PFSK-1 (cell line): Measurements from ENCODE around the gene KASH5.

Experiments used
- FOXP2 ChIP-seq: optimal IDR thresholded peaks from 2 replicates; pipeline ENCODE3; 2011; ENCODE audit warnings: borderline replicate concordance, control low read depth, inconsistent platforms; ENCODE audit not compliant: insufficient read depth; ENCODE audit errors: extremely low read length, extremely low read depth
- POLR2AphosphoS5 ChIP-seq: IDR thresholded peaks from 2 replicates; pipeline ENCODE4 v1.6.1; 2012; ENCODE audit warnings: low read depth, mild to moderate bottlenecking, control low read depth, low read length, moderate library complexity
- SIN3A ChIP-seq: IDR thresholded peaks from 2 replicates; pipeline ENCODE4 v1.6.1; 2012; ENCODE audit warnings: mild to moderate bottlenecking, low read length, moderate library complexity, borderline replicate concordance; ENCODE audit not compliant: insufficient read depth
- TAF1 ChIP-seq: IDR thresholded peaks from 2 replicates; pipeline ENCODE4 v1.6.1; 2012; ENCODE audit warnings: low read length, control low read depth, borderline replicate concordance; ENCODE audit not compliant: insufficient read depth
- TF ChIP-seq, protein P1 (sequence below), 2 experiments: IDR thresholded peaks; 2 replicates each; pipeline versions ENCODE4 v1.6.1 to v1.8.0; 2011 to 2012; ENCODE audit warnings: low read depth in 2 of 2, low read length in 2 of 2, control low read depth in 1 of 2, inconsistent platforms in 1 of 2, mild to moderate bottlenecking in 1 of 2, moderate library complexity in 1 of 2; ENCODE audit not compliant: insufficient read depth in 1 of 2

Gene KASH5

DNA sequence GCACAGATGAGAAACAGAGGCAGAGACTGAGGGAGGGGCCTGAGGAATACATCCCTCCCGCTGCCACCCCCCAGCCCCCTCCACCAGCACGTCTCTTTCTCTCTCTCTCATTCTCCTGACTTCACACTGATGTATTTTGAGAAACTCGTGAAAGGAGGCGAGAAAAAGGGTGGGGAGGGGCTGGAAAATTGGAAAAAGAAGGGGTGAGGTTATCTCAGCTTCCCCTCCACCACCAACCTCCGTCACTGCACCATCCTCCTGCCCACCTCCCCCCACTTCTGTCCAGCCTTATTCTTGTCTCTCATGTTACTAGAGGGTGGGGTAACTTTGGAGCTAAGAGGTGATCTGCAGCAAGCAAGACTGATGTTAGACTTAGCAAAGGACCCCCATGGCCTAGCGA is 51.8 kb downstream of the KASH5 start:
- TF ChIP-seq TAF1 (no peak), FOXP2 (no peak), SIN3A (no peak), POLR2AphosphoS5 (no peak)
- TF ChIP-seq, protein P1, sequence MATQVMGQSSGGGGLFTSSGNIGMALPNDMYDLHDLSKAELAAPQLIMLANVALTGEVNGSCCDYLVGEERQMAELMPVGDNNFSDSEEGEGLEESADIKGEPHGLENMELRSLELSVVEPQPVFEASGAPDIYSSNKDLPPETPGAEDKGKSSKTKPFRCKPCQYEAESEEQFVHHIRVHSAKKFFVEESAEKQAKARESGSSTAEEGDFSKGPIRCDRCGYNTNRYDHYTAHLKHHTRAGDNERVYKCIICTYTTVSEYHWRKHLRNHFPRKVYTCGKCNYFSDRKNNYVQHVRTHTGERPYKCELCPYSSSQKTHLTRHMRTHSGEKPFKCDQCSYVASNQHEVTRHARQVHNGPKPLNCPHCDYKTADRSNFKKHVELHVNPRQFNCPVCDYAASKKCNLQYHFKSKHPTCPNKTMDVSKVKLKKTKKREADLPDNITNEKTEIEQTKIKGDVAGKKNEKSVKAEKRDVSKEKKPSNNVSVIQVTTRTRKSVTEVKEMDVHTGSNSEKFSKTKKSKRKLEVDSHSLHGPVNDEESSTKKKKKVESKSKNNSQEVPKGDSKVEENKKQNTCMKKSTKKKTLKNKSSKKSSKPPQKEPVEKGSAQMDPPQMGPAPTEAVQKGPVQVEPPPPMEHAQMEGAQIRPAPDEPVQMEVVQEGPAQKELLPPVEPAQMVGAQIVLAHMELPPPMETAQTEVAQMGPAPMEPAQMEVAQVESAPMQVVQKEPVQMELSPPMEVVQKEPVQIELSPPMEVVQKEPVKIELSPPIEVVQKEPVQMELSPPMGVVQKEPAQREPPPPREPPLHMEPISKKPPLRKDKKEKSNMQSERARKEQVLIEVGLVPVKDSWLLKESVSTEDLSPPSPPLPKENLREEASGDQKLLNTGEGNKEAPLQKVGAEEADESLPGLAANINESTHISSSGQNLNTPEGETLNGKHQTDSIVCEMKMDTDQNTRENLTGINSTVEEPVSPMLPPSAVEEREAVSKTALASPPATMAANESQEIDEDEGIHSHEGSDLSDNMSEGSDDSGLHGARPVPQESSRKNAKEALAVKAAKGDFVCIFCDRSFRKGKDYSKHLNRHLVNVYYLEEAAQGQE (IDR thresholded peaks at IDR 0.05; ENCODE audit: insufficient read depth in 1 of 2, low read depth in 2 of 2, low read length in 2 of 2): no peak

DNA sequence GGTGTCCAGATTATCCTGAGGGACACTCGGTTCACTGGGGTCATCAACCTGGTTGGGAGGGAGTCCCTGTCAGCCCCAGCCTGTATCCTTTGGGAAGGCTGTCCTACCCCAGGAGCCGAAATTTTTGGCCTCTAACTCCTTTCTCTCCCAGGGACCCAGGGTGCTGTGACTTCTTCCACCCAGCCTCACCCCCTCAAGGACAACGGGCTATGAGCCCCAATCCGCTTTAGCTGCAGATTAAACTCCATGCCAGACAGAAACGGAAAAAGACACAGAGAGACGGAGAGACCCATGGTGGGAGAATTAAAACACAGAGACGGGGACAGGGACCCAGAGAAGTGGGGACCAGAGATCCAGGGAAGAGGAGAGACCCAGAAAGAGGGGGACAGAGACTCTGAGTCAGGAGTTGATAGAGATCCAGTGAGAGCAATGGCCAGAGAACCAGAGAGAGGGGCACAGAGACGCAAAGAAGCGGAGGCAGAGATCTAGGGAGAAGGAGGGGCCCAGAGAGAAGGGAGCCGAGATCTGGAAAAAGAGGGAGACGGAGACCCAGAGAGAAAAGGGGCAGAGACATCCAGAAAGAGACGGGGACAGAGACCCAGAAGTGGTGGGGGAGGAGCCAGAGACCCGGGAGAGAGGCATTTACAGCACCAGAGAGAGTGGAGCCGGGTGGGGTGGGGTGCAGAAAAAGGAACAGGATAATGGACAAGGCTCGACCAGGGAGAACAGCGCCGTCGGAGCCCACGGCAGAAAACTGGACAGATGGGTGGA is 52.6 kb downstream of the KASH5 start:
- no peak for TF ChIP-seq SIN3A
- TF ChIP-seq FOXP2: no peak
- TF ChIP-seq, protein P1 (IDR thresholded peaks at IDR 0.05; ENCODE audit: insufficient read depth in 1 of 2, low read depth in 2 of 2, low read length in 2 of 2): no peak
- no peak for TF ChIP-seq TAF1
- TF ChIP-seq POLR2AphosphoS5: no peak

DNA sequence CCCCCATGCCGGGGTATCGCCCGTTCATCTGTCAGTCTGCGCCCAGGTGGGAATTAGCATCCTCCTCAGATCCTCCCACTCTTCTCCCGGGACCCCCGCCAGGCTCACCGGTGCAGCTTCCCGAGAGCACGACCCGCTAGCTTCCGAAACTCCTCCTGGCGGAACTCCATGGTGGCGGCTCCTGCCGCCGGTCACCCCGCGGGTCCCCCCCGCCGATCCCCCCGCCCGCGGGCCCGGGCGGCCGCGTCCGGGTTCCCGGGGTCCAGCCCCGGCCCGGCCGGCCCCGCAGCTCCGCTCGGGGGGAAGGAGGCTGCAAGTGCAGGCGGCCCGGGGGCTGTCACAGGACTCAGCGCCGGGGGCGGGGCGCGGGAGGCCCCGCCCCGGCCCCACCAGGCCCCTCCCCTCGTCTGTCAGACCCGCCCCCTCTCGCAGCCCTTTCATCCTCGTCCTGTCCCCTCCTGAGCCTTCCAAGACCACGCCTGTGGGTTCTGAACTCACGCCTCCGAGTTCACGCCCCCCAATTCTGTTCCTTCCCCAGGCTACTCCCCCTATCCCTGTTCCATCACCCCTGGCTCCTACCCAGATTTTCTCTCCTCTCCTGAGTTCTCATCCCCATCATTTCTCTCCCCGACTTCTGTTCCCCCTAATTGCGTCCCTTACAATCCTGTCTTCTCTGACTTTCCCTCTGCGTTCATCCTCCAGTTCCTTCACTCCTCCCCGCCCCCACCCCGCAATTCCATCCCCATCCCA is 53.3 kb downstream of the KASH5 start, which contains the start of gene SLC17A7:
SLC17A7 (minus strand) TSS at position 318 of the 750 bp plus-strand sequence; CDS start at position 170, 148 bp downstream.
- no peak for TF ChIP-seq TAF1
- TF ChIP-seq SIN3A: no peak
- TF ChIP-seq POLR2AphosphoS5: no peak
- TF ChIP-seq FOXP2: no peak
- TF ChIP-seq, protein P1 (IDR thresholded peaks at IDR 0.05; ENCODE audit: insufficient read depth in 1 of 2, low read depth in 2 of 2, low read length in 2 of 2): no peak

DNA sequence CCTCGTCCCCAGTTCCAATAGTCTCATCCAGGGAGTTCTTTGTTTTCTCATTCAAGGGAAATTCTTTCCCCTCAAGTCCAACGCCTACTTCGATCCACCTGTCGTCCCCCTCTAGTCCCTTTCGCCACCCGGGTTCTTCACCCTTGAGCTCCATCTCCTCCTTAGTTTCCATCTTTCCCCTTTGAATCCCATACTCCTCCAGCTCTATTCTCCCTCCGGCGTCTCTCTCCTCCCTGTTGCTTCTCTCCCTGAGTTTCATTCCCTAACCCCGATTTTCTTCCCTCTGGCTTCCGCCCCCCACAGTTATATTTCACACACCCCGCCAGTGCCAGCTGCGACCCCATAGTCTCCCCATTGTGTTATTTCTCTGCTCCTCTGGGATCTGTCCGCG is 53.9 kb downstream of the KASH5 start:
- TF ChIP-seq POLR2AphosphoS5 (no peak), FOXP2 (no peak), TAF1 (no peak), SIN3A (no peak)
- TF ChIP-seq, protein P1 (IDR thresholded peaks at IDR 0.05; ENCODE audit: insufficient read depth in 1 of 2, low read depth in 2 of 2, low read length in 2 of 2): no peak
